IMR-90 (cell line): ENCODE results near the gene ACTMAP. TPM values are rescaled to one million over a fixed set of nuclear protein-coding genes. Genes with fewer than 3 reads are reported as not detected.

Experiments
- ATAC-seq: fragments of 200-7000 bp; cut with Tn5 transposase; 2 replicates; pipeline ENCODE4 v1.9.1; 2020; ENCODE audit warnings: low read depth, mild to moderate bottlenecking, moderate library complexity
- BruUV-seq: library from RNA; stranded (reverse); fragments of 400-500 nt; replicated peaks from 2 replicates; lab custom pipeline; 2021; lab: Mats Ljungman, UMichigan
- CTCF ChIA-PET: fragments of 300-600 bp; formaldehyde crosslinking; extraction: SDS; loops from one replicate; lab custom pipeline; 2021; ENCODE audit warnings: antibody characterized with exemption; lab: Yijun Ruan, JAX
- POLR2A ChIA-PET: fragments of 300-600 bp; sonication (Branson Sonifier 250); formaldehyde crosslinking; loops from one replicate; lab custom pipeline; 2022; ENCODE audit warnings: antibody characterized with exemption; ENCODE audit not compliant: unreplicated experiment; lab: Charles Lee
- DNase-seq: peaks from one replicate; pipeline ENCODE4 v3.0.0; 2013
- H2AFZ ChIP-seq: replicated peaks from 2 replicates; pipeline ENCODE3; 2013; ENCODE audit warnings: low read length, mild to moderate bottlenecking; ENCODE audit not compliant: poor library complexity
- H2AK5ac ChIP-seq: 2 replicates; pipeline ENCODE4 v1.6.1; 2013; ENCODE audit warnings: low read depth, low read length, inconsistent platforms
- H2AK9ac ChIP-seq: replicated peaks from 2 replicates; pipeline ENCODE3; 2013; ENCODE audit warnings: mild to moderate bottlenecking, low read depth, low read length, moderate library complexity; ENCODE audit not compliant: poor library complexity
- H2BK120ac ChIP-seq: 2 replicates; pipeline ENCODE4 v1.6.1; 2013; ENCODE audit warnings: low read depth, low read length, inconsistent platforms
- H2BK15ac ChIP-seq: 3 replicates; pipeline ENCODE4 v1.6.1; 2013; ENCODE audit warnings: low read depth, low read length, inconsistent platforms
- H2BK20ac ChIP-seq: 2 replicates; pipeline ENCODE4 v1.6.1; 2013; ENCODE audit warnings: low read depth, mild to moderate bottlenecking, inconsistent platforms, low read length, moderate library complexity
- H2BK5ac ChIP-seq: 2 replicates; pipeline ENCODE4 v1.6.1; 2013; ENCODE audit warnings: mild to moderate bottlenecking, low read depth, low read length, inconsistent platforms; ENCODE audit not compliant: poor library complexity, severe bottlenecking
- H3K14ac ChIP-seq: replicated peaks from 2 replicates; pipeline ENCODE4 v1.6.1; 2013; ENCODE audit warnings: low read depth, low read length, inconsistent platforms
- H3K18ac ChIP-seq: 2 replicates; pipeline ENCODE4 v1.6.1; 2013; ENCODE audit warnings: low read depth, low read length, control low read depth
- H3K23ac ChIP-seq: 2 replicates; pipeline ENCODE4 v1.6.1; 2013; ENCODE audit warnings: low read depth, low read length, inconsistent platforms
- H3K27ac ChIP-seq: 2 replicates; pipeline ENCODE4 v1.5.1; 2013; ENCODE audit warnings: mild to moderate bottlenecking, control low read depth, low read length; ENCODE audit not compliant: insufficient read depth
- H3K27me3 ChIP-seq: 2 replicates; pipeline ENCODE4 v1.6.1; 2013; ENCODE audit warnings: low read length; ENCODE audit not compliant: control insufficient read depth, insufficient read depth
- H3K36me3 ChIP-seq: 2 replicates; pipeline ENCODE4 v1.6.1; 2013; ENCODE audit warnings: low read length, mixed read lengths; ENCODE audit not compliant: control insufficient read depth, insufficient read depth
- H3K4ac ChIP-seq: 2 replicates; pipeline ENCODE4 v1.6.1; 2013; ENCODE audit warnings: low read depth, low read length, inconsistent platforms
- H3K4me1 ChIP-seq: 2 replicates; pipeline ENCODE4 v1.6.1; 2013; ENCODE audit warnings: low read length, mixed read lengths; ENCODE audit not compliant: control insufficient read depth, insufficient read depth
- H3K4me2 ChIP-seq: 2 replicates; pipeline ENCODE4 v1.6.1; 2013; ENCODE audit warnings: low read depth, mild to moderate bottlenecking, control low read depth, low read length, moderate library complexity
- H3K4me3 ChIP-seq: 2 replicates; pipeline ENCODE4 v1.5.1; 2013; ENCODE audit warnings: low read depth, mild to moderate bottlenecking, control low read depth, low read length, moderate library complexity; ENCODE audit not compliant: insufficient read depth
- H3K56ac ChIP-seq: 2 replicates; pipeline ENCODE4 v1.6.1; 2013; ENCODE audit warnings: low read length, inconsistent platforms; ENCODE audit not compliant: insufficient read depth; ENCODE audit errors: extremely low read depth
- H3K79me1 ChIP-seq, 2 experiments: 2 replicates each; pipeline ENCODE4 v1.6.1; 2013; ENCODE audit warnings: low read length in 2 of 2, inconsistent platforms in 1 of 2, low read depth in 1 of 2
- H3K9ac ChIP-seq: 2 replicates; pipeline ENCODE4 v1.6.1; 2013; ENCODE audit warnings: low read depth, low read length, control low read depth
- H3K9me1 ChIP-seq: 2 replicates; pipeline ENCODE4 v1.6.1; 2013; ENCODE audit warnings: low read length, inconsistent platforms; ENCODE audit not compliant: insufficient read depth
- H3K9me3 ChIP-seq: 2 replicates; pipeline ENCODE4 v1.6.1; 2013; ENCODE audit warnings: low read length; ENCODE audit not compliant: control insufficient read depth, insufficient read depth
- H4K20me1 ChIP-seq: 2 replicates; pipeline ENCODE4 v1.6.1; 2013; ENCODE audit warnings: low read length, inconsistent platforms; ENCODE audit not compliant: insufficient read depth
- H4K5ac ChIP-seq: 2 replicates; pipeline ENCODE4 v1.6.1; 2013; ENCODE audit warnings: mild to moderate bottlenecking, low read depth, low read length, control low read depth
- H4K8ac ChIP-seq, 2 experiments: 2 replicates each; pipeline ENCODE4 v1.6.1; 2013; ENCODE audit warnings: low read depth in 2 of 2, low read length in 2 of 2, control low read depth in 1 of 2, inconsistent platforms in 1 of 2
- H4K91ac ChIP-seq: 2 replicates; pipeline ENCODE4 v1.6.1; 2013; ENCODE audit warnings: low read depth, low read length, inconsistent platforms; ENCODE audit not compliant: insufficient read depth
- BHLHE40 ChIP-seq: fragments of 150-350 bp; IDR thresholded peaks from 2 replicates; pipeline ENCODE4 v1.6.1; 2016; ENCODE audit warnings: mild to moderate bottlenecking, low read depth, low read length
- CEBPB ChIP-seq: IDR thresholded peaks from 2 replicates; pipeline ENCODE4 v1.6.1; 2012; ENCODE audit warnings: low read depth, low read length, improper control_type of control experiment
- FOS ChIP-seq: fragments of 150-350 bp; IDR thresholded peaks from 2 replicates; pipeline ENCODE4 v1.6.1; 2016; ENCODE audit warnings: low read depth, low read length
- MAFK ChIP-seq: IDR thresholded peaks from 2 replicates; pipeline ENCODE4 v1.6.1; 2012; ENCODE audit warnings: low read depth, low read length, improper control_type of control experiment
- MXI1 ChIP-seq: IDR thresholded peaks from 2 replicates; pipeline ENCODE4 v1.6.1; 2012; ENCODE audit warnings: low read depth, mild to moderate bottlenecking, low read length, moderate library complexity, borderline replicate concordance
- NFE2L2 ChIP-seq: fragments of 150-350 bp; IDR thresholded peaks from 2 replicates; pipeline ENCODE4 v1.6.1; 2016; ENCODE audit warnings: low read depth, mild to moderate bottlenecking, low read length
- POLR2A ChIP-seq: IDR thresholded peaks from 2 replicates; pipeline ENCODE4 v1.6.1; 2012; ENCODE audit warnings: mild to moderate bottlenecking, low read depth, low read length
- RCOR1 ChIP-seq: IDR thresholded peaks from 2 replicates; pipeline ENCODE4 v1.6.1; 2012; ENCODE audit warnings: mild to moderate bottlenecking, low read length, improper control_type of control experiment; ENCODE audit not compliant: insufficient replicate concordance
- RFX5 ChIP-seq: IDR thresholded peaks from 2 replicates; pipeline ENCODE4 v1.8.0; 2012; ENCODE audit warnings: low read depth, mild to moderate bottlenecking, low read length, moderate library complexity
- WGBS, 2 experiments: methylation state at CpG; one replicate each; pipeline versions ENCODE4 v1.1.5 to v1.1.7; 2013; ENCODE audit warnings: missing lambda C conversion rate in 2 of 2; ENCODE audit not compliant: insufficient read length in 1 of 2; ENCODE audit errors: extremely low coverage in 2 of 2; 5-methylcytosine and 5-hydroxymethylcytosine counted together
- dilution Hi-C: fragments of 300-500 bp; cut with HindIII; formaldehyde crosslinking; loops from one replicate; pipeline ENCODE4 v1.14.3; 2018; ENCODE audit warnings: low sequenced_read_pairs; ENCODE audit not compliant: unreplicated experiment
- in situ Hi-C: fragments of 300-500 bp; cut with MboI; formaldehyde crosslinking; loops from 3 replicates; pipeline ENCODE4 v1.14.3; 2019; ENCODE audit warnings: low sequenced_read_pairs, inconsistent platforms, mixed read lengths
- intact Hi-C: fragments of 100-400 bp; cut with micrococcal nuclease; formaldehyde crosslinking; loops from 2 replicates; pipeline ENCODE4 v1.10.0; 2022
- polyA plus RNA-seq, 3 experiments: library from polyadenylated mRNA; depleted of rRNA; stranded (reverse); fragments of >200 nt; gene quantifications; 2 replicates each; pipeline ENCODE4 v1.2.3, GENCODE V29; 2012; ENCODE audit warnings: low replicate concordance in 1 of 3
- total RNA-seq: library from RNA; depleted of rRNA; stranded (reverse); fragments of >200 nt; gene quantifications from 2 replicates; pipeline ENCODE4 v1.2.3, GENCODE V29; 2012
- TF ChIP-seq, protein P1 (sequence below): conservative IDR thresholded peaks from 2 replicates; pipeline ENCODE4 v1.5.1; 2012; ENCODE audit warnings: mild to moderate bottlenecking, low read depth, low read length, improper control_type of control experiment
- TF ChIP-seq, protein P2 (sequence below): fragments of 150-350 bp; IDR thresholded peaks from 2 replicates; pipeline ENCODE4 v1.6.1; 2017; ENCODE audit warnings: mild to moderate bottlenecking, antibody characterized with exemption, low read length, low read depth

ACTMAP gene
- total and polyA plus RNA-seq, 2 of the 4 experiments (the other 2 are of a cell fraction) = 0.54 to 5.4 TPM

DNA sequence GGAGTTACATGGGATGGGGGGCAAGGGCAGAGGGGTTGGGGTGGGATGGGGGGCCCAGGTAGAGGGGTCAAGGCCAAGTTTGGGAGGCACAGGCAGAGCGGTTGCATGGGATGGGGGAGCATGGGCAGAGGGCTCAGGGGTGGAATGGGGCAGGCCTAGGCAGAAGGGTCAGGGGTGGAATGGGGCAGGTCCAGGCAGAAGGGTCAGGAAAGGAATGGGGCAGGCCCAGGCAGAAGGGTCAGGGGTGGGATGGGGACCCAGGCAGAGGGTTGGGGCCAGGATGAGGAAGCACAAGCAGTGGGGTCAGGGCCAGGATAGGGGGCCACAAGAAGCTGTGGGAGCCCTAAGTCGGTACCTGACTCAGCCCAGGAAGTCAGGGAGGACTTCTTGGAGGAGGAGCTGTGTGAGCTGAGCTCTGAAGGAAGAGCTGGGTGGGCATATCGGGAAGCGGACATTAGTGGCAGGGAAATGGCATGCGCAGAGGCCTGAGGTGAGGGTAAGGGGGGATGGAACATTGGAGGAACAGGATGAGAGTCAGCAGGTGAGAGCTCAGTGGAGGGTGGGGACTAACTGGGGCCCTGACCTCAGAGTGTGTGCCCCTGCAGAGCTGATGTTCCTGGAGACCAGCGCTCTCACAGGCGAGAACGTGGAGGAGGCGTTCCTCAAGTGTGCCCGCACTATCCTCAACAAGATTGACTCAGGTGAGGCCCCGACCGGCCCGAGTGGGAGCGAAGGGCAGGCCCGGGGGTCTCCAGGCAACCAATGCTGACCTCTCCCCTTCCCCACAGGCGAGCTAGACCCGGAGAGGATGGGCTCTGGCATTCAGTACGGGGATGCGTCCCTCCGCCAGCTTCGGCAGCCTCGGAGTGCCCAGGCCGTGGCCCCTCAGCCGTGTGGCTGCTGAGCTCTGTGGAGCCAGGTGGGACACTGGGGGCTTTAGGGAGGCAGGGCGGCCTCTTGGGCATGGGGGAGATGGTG lies 36.1 kb upstream of the ACTMAP start:
- Histone ChIP-seq H2BK120ac (no peak overlapping the region), H3K9me1 (peaks cover under 1% of the 10 kb centered on the region; the same call in 1 of the 2 replicates), H3K23ac (no peak overlapping the region), H3K4me2 (no peak overlapping the region), H3K27ac (no peak overlapping the region), H2AFZ (no peak overlapping the region), H3K18ac (no peak overlapping the region), H3K9ac (no peak overlapping the region), H2BK15ac (no peak overlapping the region), H2BK20ac (no peak overlapping the region), H4K8ac (no peak overlapping the region), H3K14ac (no peak overlapping the region), H3K4ac (no peak overlapping the region), H2BK5ac (no peak overlapping the region), H3K79me1 (peaks cover 0 to 1% of the 10 kb centered on the region in 2 experiments; a peak in 1 of 4 replicates), H3K56ac (no peak overlapping the region), H3K4me3 (no peak overlapping the region), H3K36me3 (peaks cover 14% of the 10 kb centered on the region), H4K5ac (no peak overlapping the region), H3K27me3 (no peaks in the 10 kb centered on the region), H4K91ac (no peak overlapping the region), H3K4me1 (no peaks in the 10 kb centered on the region; the same call in 1 of the 2 replicates), H2AK9ac (peak overlapping the region; percentile 55), H2AK5ac (no peak overlapping the region), H4K20me1 (no peaks in the 10 kb centered on the region), H3K9me3 (no peaks in the 10 kb centered on the region)
- CTCF ChIA-PET = no interaction called here
- 94% methylated on average over 5 of the region's 25 CpGs; no CpG with 5 or more reads in 1 of the 2 experiments for WGBS, 2 experiments
- no TSS peak for BruUV-seq
- DNase-seq = no peak
- no peak for TF ChIP-seq RCOR1
- TF ChIP-seq, protein P1, sequence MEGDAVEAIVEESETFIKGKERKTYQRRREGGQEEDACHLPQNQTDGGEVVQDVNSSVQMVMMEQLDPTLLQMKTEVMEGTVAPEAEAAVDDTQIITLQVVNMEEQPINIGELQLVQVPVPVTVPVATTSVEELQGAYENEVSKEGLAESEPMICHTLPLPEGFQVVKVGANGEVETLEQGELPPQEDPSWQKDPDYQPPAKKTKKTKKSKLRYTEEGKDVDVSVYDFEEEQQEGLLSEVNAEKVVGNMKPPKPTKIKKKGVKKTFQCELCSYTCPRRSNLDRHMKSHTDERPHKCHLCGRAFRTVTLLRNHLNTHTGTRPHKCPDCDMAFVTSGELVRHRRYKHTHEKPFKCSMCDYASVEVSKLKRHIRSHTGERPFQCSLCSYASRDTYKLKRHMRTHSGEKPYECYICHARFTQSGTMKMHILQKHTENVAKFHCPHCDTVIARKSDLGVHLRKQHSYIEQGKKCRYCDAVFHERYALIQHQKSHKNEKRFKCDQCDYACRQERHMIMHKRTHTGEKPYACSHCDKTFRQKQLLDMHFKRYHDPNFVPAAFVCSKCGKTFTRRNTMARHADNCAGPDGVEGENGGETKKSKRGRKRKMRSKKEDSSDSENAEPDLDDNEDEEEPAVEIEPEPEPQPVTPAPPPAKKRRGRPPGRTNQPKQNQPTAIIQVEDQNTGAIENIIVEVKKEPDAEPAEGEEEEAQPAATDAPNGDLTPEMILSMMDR = no peak
- TF ChIP-seq POLR2A = no peak
- TF ChIP-seq RFX5 = no peak
- TF ChIP-seq MAFK = no peak
- no peak for TF ChIP-seq MXI1
- no peak for TF ChIP-seq NFE2L2
- no peak for TF ChIP-seq FOS
- TF ChIP-seq CEBPB = no peak
- no peak for TF ChIP-seq BHLHE40
- TF ChIP-seq, protein P2, sequence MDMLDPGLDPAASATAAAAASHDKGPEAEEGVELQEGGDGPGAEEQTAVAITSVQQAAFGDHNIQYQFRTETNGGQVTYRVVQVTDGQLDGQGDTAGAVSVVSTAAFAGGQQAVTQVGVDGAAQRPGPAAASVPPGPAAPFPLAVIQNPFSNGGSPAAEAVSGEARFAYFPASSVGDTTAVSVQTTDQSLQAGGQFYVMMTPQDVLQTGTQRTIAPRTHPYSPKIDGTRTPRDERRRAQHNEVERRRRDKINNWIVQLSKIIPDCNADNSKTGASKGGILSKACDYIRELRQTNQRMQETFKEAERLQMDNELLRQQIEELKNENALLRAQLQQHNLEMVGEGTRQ = no peak
- ATAC-seq = no peak
- in situ Hi-C loops (no loop called here), intact Hi-C loops (no loop called here), dilution Hi-C loops (no loop called here)
- POLR2A ChIA-PET = no interaction called here
